K562 (cell line): ENCODE results near the gene ZNF22. TPM values are rescaled to one million over a fixed set of nuclear protein-coding genes. Genes with fewer than 3 reads are reported as not detected.
A peak's percentile ranks its signal among the peaks of the same experiment; 100 is the strongest.

Experiments
- ATF3 ChIP-seq, 2 experiments: fragments of 450-650 bp in 1 of 2; sonication (generic) in 1 of 2; formaldehyde crosslinking in 1 of 2; IDR thresholded peaks in 1 of 2; conservative IDR thresholded peaks in 1 of 2; 2 replicates each; pipeline versions ENCODE4 v1.6.1 to v1.8.1; 2016 to 2023; ENCODE audit warnings: mild to moderate bottlenecking in 2 of 2, moderate library complexity in 2 of 2, inconsistent platforms in 1 of 2, missing genetic modification reagents in 1 of 2
- COPS2 ChIP-seq: fragments of 450-650 bp; conservative IDR thresholded peaks from 2 replicates; pipeline ENCODE4 v1.6.1; 2016; ENCODE audit warnings: mild to moderate bottlenecking, moderate library complexity
- ELK1 ChIP-seq: sonication (generic); formaldehyde crosslinking; IDR thresholded peaks from 2 replicates; pipeline ENCODE4 v1.8.1; 2022; ENCODE audit warnings: missing genetic modification reagents
- KAT7 ChIP-seq: sonication (generic); formaldehyde crosslinking; IDR thresholded peaks from 2 replicates; pipeline ENCODE4 v1.8.0; 2022; ENCODE audit warnings: missing genetic modification reagents, mild to moderate bottlenecking, borderline replicate concordance
- MAZ ChIP-seq, 2 experiments: fragments of 450-650 bp in 1 of 2; sonication (generic) in 1 of 2; formaldehyde crosslinking; IDR thresholded peaks in 1 of 2; conservative IDR thresholded peaks in 1 of 2; 2 replicates each; pipeline versions ENCODE4 v1.4.0 to v1.5.0; 2020; ENCODE audit warnings: mild to moderate bottlenecking in 1 of 2, missing genetic modification reagents in 1 of 2
- MED1 ChIP-seq: sonication (generic); formaldehyde crosslinking; IDR thresholded peaks from 2 replicates; pipeline ENCODE4 v1.8.1; 2023; ENCODE audit warnings: missing genetic modification reagents, borderline replicate concordance
- MTA2 ChIP-seq: fragments of 450-650 bp; IDR thresholded peaks from 2 replicates; pipeline ENCODE4 v1.6.1; 2016; ENCODE audit warnings: low read depth
- NFE2L1 ChIP-seq: fragments of 450-650 bp; IDR thresholded peaks from 2 replicates; pipeline ENCODE4 v1.6.1; 2016; ENCODE audit warnings: missing genetic modification characterization, low read depth, mild to moderate bottlenecking, missing compliant biosample characterization, moderate library complexity, borderline replicate concordance
- PCBP2 ChIP-seq: fragments of 200-400 bp; formaldehyde crosslinking; IDR thresholded peaks from 2 replicates; pipeline ENCODE4 v1.6.1; 2018; ENCODE audit warnings: low read length, low read depth, mild to moderate bottlenecking, moderate library complexity; ENCODE audit not compliant: poor library complexity, severe bottlenecking
- RFX1 ChIP-seq: fragments of 450-650 bp; IDR thresholded peaks from 2 replicates; pipeline ENCODE4 v1.6.1; 2016; ENCODE audit warnings: mild to moderate bottlenecking, moderate library complexity
- RFX7 ChIP-seq: fragments of 250-450 bp; sonication (Bioruptor Pico); IDR thresholded peaks from 2 replicates; pipeline ENCODE4 v1.5.1; 2021; ENCODE audit warnings: mild to moderate bottlenecking
- SMAD4 ChIP-seq: fragments of 250-450 bp; sonication (Bioruptor Pico); conservative IDR thresholded peaks from 2 replicates; pipeline ENCODE4 v1.8.0; 2021; ENCODE audit warnings: inconsistent platforms, mild to moderate bottlenecking, moderate library complexity
- SMARCA4 ChIP-seq: fragments of 450-650 bp; IDR thresholded peaks from 2 replicates; pipeline ENCODE4 v1.6.1; 2016
- SMC3 ChIP-seq: conservative IDR thresholded peaks from 2 replicates; pipeline ENCODE4 v1.6.1; 2011; ENCODE audit warnings: low read depth, low read length, improper control_type of control experiment; ENCODE audit not compliant: insufficient read depth
- SNAPC5 ChIP-seq: fragments of 250-450 bp; sonication (Bioruptor Pico); IDR thresholded peaks from 2 replicates; pipeline ENCODE4 v1.8.0; 2021; ENCODE audit warnings: moderate library complexity, mild to moderate bottlenecking, inconsistent platforms
- TEAD1 ChIP-seq, 2 experiments: fragments of 450-650 bp in 1 of 2; sonication (generic) in 1 of 2; formaldehyde crosslinking; IDR thresholded peaks; 2 replicates each; pipeline versions ENCODE4 v1.4.0 to v1.8.0; 2020 to 2022; ENCODE audit warnings: mild to moderate bottlenecking in 2 of 2, missing genetic modification reagents in 1 of 2
- TRIM24 ChIP-seq, 2 experiments: fragments of 450-650 bp; IDR thresholded peaks; 2 replicates each; pipeline ENCODE4 v1.6.1; 2016
- XRCC4 ChIP-seq: IDR thresholded peaks from one replicate; pipeline ENCODE4 v1.6.1; 2011; ENCODE audit not compliant: insufficient read depth, insufficient read length; ENCODE audit errors: extremely low read depth
- ZC3H4 ChIP-seq: sonication (generic); formaldehyde crosslinking; IDR thresholded peaks from 2 replicates; pipeline ENCODE4 v1.9.0; 2021; ENCODE audit warnings: missing genetic modification reagents, borderline replicate concordance
- ZNF354B ChIP-seq: fragments of 250-450 bp; sonication (Bioruptor Pico); IDR thresholded peaks from 2 replicates; pipeline ENCODE4 v1.4.0; 2020
- ZNF507 ChIP-seq: conservative IDR thresholded peaks from 2 replicates; pipeline ENCODE4 v1.6.1; 2017; ENCODE audit warnings: missing genetic modification characterization, missing compliant biosample characterization
- polyA plus RNA-seq, 8 experiments: library from polyadenylated mRNA; depleted of rRNA in 4 of 8; stranded (reverse) in 5 of 8; unstranded in 3 of 8; fragments of >200 nt; fragmentation: Nextera tagmentation in 2 of 8; fragmentation: Illumina TruSeq in 1 of 8; extraction: Ambion mirVana in 2 of 8; extraction: Trizol in 1 of 8; gene quantifications; 2 replicates each; pipeline versions ENCODE4 v1.2.1 to v1.2.3, GENCODE V29; 2011 to 2014; ENCODE audit warnings: inconsistent platforms in 1 of 8, missing spikeins in 1 of 8
- total RNA-seq, 7 experiments: library from RNA; depleted of rRNA in 6 of 7; stranded (reverse); fragments of >200 nt in 6 of 7; fragmentation: Illumina TruSeq in 2 of 7; extraction: Trizol in 2 of 7; gene quantifications; 2 replicates each; pipeline versions ENCODE4 v1.2.1 to v1.2.3, GENCODE V29; 2011 to 2021; ENCODE audit warnings: low replicate concordance in 1 of 7
- TF ChIP-seq, protein P1 (sequence below): fragments of 250-450 bp; sonication (Bioruptor Pico); IDR thresholded peaks from 2 replicates; pipeline ENCODE4 v1.5.1; 2021; ENCODE audit warnings: mild to moderate bottlenecking
- TF ChIP-seq, protein P2 (sequence below): sonication (generic); formaldehyde crosslinking; IDR thresholded peaks from 2 replicates; pipeline ENCODE4 v1.8.1; 2023; ENCODE audit warnings: mild to moderate bottlenecking, missing genetic modification reagents

Gene ZNF22
- total and polyA plus RNA-seq, 9 of the 15 experiments (the other 6 are each of a cell fraction or from before 2014, with no cell fraction given) = 36.2 to 98.7 (median 51.2) TPM

GRCh38 chr10:44985175-44985681, 15.5 kb upstream of the ZNF22 start (continued):
- TF ChIP-seq, protein P1, sequence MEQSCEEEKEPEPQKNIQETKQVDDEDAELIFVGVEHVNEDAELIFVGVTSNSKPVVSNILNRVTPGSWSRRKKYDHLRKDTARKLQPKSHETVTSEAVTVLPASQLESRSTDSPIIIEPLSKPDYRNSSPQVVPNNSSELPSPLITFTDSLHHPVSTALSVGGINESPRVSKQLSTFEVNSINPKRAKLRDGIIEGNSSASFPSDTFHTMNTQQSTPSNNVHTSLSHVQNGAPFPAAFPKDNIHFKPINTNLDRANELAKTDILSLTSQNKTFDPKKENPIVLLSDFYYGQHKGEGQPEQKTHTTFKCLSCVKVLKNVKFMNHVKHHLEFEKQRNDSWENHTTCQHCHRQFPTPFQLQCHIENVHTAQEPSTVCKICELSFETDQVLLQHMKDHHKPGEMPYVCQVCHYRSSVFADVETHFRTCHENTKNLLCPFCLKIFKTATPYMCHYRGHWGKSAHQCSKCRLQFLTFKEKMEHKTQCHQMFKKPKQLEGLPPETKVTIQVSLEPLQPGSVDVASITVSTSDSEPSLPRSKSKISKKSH (CRISPR knock-in tag) = no peak
- TF ChIP-seq ZNF507 (tag) = no peak
- peak in 1 of 2 experiments; percentile 70; a peak in 1 of 4 replicates for TF ChIP-seq TEAD1 (CRISPR knock-in tag; IDR thresholded peaks at IDR 0.05)
- TF ChIP-seq, protein P2, sequence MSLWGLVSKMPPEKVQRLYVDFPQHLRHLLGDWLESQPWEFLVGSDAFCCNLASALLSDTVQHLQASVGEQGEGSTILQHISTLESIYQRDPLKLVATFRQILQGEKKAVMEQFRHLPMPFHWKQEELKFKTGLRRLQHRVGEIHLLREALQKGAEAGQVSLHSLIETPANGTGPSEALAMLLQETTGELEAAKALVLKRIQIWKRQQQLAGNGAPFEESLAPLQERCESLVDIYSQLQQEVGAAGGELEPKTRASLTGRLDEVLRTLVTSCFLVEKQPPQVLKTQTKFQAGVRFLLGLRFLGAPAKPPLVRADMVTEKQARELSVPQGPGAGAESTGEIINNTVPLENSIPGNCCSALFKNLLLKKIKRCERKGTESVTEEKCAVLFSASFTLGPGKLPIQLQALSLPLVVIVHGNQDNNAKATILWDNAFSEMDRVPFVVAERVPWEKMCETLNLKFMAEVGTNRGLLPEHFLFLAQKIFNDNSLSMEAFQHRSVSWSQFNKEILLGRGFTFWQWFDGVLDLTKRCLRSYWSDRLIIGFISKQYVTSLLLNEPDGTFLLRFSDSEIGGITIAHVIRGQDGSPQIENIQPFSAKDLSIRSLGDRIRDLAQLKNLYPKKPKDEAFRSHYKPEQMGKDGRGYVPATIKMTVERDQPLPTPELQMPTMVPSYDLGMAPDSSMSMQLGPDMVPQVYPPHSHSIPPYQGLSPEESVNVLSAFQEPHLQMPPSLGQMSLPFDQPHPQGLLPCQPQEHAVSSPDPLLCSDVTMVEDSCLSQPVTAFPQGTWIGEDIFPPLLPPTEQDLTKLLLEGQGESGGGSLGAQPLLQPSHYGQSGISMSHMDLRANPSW (CRISPR knock-in tag) = no peak
- TF ChIP-seq RFX7 = no peak
- no peak for TF ChIP-seq MED1 (CRISPR knock-in tag)
- peak; percentile 35; the same call in 1 of the 2 replicates for TF ChIP-seq MTA2
- TF ChIP-seq SMC3 = no peak
- TF ChIP-seq ELK1 (CRISPR knock-in tag) = no peak
- no peak for TF ChIP-seq ZC3H4
- TF ChIP-seq COPS2 = no peak
- TF ChIP-seq MAZ (CRISPR knock-in tag; conservative IDR thresholded peaks at IDR 0.05 in 1 of 2, IDR thresholded peaks at IDR 0.05 in 1 of 2) = peak in 1 of 2 experiments; percentile 41; a peak in 2 of 4 replicates
- TF ChIP-seq PCBP2 = no peak
- no peak for TF ChIP-seq SNAPC5 (CRISPR knock-in tag)
- TF ChIP-seq SMARCA4 = no peak
- peak; percentile 54 for TF ChIP-seq SMAD4 (CRISPR knock-in tag)
- peak; percentile 49; the same call in 1 of the 2 replicates for TF ChIP-seq ATF3 (IDR thresholded peaks at IDR 0.05)
- TF ChIP-seq ATF3 (CRISPR knock-in tag; conservative IDR thresholded peaks at IDR 0.05) = no peak
- no peak for TF ChIP-seq RFX1
- no peak for TF ChIP-seq NFE2L1
- TF ChIP-seq TRIM24 (IDR thresholded peaks at IDR 0.05) = peak in 1 of 2 experiments; percentile 11; a peak in 1 of 4 replicates
- TF ChIP-seq XRCC4 = no peak
- TF ChIP-seq KAT7 (CRISPR knock-in tag) = no peak
- no peak for TF ChIP-seq ZNF354B (CRISPR knock-in tag)
